Inflammatory macrophage (primary cell): Measurements from ENCODE around the gene SRPK2.

ENCODE experiments used
- DNase-seq, 2 donors: peaks; one replicate each; pipeline ENCODE4 v3.0.0-alpha.2; 2020 to 2022

The SRPK2 gene

DNA sequence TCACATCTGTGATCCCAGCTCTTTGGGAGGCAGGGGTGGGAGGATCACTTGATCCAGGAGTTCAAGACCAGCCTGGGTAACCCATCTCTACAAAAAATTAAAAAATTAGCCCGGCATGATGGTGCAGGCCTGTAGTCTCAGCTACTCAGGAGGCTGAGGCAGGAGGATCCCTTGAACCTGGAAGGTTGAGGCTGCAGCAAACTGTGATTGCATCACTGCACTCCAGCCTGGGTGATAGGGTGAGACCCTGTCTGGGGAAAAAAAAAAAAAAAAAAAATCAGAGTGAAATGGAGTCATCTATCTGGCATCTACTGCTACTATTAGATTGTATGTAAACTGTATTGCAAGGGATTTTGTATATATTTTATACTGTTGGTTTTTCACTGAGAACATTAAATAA, 315.6 kb downstream of the SRPK2 start:
- no peak for DNase-seq

GRCh38 chr7:105068886-105069285, 319.8 kb downstream of the SRPK2 start:
- DNase-seq = no peak

GRCh38 chr7:105067691-105068090, 321.0 kb downstream of the SRPK2 start:
- DNase-seq = no peak
